Kidney glomerular epithelial cell (primary cell): ENCODE results near the gene COMMD10.

Experiments
- DNase-seq: peaks from one replicate; lab custom pipeline; 2025; lab: John Stamatoyannopoulos, UW

COMMD10 gene

DNA sequence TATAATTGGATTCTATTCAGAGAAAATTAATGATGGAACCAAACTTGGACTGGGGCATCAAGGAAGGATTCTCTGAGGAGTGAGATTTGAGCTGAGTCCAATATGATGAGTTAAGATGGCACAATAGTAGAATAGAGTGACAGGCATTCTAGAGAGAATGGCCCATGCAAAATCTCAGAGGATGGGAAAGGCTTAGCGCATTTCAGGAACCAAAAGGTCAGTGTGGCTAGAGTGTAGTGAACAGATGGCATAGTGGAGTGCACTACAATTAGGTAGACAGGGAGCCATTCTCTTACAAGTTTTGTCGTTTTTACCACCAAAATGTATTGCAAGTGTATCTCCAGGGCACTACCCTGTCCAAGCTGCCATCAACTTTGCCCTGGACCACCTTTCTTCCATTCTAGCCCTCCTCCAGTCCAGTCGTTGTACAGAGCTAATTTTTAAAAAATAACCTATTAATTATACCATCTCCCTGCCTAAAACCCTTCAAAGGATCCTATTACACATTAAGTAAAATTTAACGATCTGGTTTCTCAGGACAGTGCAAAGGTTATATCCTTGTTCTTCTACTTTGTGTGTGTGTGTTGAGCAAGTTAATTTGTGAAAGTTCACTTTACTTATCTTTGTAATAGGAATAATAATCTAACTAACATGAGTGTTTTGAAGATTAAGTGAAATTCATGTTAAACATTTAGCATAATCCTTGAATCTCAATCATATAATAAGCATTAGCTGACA is 211.7 kb downstream of the COMMD10 start:
- no peak for DNase-seq

DNA sequence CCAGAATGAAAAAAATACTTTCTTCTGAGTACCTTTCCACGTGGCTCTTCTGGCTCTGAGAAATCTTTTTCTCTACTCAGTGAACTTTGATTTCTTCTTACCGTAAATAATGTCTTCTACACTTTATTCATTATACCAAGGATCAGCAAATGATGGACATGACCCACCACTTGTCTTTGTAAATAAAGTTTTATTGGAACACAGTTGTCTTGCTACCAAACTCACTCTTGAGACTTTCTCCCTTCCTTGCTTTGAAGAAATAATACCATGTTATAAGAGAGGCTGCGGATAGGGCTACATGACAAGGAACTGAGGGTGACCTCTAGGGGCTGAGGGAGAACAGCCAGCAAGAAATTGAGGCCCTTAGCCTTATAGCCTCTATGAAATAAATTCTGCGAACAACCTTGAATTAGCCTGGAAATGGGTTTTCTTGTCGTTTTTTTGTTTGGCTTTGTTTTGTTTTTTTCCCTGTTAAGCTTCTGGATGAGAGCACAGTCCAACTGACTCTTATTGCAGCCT is 212.5 kb downstream of the COMMD10 start:
- DNase-seq = no peak

DNA sequence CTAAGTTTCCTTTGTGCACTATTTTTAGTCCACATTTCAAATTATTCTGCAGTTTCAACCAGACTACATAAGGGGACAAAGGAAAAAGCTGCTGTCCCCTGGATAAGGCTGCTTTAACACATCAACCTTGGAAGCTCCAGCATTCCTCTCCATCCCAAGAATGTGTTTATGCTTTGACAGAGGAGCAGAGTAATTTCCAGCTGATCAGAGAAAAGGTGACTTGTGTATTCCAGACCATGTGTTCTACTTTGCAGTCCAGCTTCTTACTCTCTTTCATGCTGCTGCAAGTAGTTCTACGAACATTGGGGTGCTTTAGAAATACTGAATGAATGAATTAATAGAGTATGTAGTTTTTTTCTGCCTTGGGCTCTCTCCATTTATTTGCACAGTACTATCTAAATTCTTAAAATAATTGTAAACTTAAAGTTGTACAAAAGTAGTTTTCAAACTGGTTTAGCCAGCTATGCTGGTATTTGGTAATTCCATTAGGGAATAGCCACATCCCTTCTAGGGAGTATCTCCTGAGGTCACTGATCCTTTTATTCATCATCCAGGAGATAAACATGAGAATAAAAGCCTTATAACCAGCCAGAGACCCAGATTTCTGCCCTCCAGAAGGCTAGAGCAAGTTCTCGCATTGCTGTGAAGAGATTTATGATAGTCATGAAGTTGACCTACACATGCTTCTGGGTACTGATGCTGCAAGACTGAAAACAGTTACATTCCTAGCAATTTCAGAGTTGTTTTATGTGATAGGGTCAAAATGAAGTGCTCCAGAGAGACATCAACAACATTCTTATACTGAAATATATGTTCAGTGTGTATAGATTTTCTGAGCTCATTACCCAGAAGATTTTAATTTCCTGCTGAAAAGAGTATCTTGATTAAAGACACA is 215.2 kb downstream of the COMMD10 start:
- DNase-seq = no peak

DNA sequence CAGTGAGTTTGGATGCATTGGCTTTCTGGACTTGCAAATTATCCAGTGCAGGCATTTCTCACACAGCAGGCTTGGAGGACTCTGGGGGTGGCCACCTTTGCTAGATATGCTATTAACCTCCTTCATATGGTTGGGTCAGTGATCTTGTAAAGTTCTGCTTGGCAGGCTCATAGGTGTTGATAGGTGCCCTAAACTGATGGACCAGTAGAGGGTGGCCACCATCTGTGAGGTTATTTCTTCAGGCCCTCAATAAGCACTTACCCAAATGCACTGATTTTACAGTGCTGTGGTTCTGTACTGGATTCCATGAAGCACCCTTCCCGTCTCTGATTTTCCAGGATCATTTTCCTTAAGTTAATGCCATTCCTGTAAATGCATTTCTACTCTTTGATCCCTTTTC is 216.3 kb downstream of the COMMD10 start:
- no peak for DNase-seq

DNA sequence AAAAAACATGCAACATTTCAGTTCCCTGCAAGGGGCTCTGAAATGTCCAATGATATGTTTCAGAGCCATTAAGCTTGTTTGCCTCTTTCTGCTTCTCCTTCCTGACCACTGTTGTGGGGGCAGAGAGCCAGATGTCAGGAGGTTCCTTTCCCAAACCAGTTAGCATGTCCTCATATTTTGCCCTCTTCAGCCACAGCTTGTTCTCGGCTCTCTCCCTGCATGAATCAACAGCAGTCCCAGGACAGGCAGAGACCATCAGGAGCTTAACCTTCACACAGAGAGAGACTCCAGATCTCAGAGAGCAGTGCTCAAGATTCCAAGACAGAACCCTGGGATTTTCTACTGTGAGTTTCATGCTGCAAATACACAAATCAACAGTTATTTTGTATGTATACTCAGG is 218.5 kb downstream of the COMMD10 start:
- no peak for DNase-seq

DNA sequence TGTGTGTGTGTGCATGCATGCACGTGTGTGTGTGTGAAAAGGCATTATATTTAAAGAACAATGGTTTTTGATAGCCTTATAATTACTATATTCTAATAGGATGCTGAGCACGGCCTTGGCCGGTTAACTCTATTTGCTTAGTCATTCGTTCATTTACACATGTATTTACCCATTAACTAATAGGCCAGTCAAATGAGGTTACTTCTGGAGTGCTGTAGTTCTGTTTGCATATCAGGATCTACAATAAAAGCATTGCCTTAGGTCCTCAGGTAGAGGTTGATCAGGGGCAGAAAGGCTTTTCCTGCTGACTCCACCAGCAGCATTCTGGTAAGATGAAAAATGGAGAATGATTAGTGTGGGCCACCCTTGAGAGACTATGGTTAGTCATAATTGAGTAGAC is 219.0 kb downstream of the COMMD10 start:
- DNase-seq = no peak

DNA sequence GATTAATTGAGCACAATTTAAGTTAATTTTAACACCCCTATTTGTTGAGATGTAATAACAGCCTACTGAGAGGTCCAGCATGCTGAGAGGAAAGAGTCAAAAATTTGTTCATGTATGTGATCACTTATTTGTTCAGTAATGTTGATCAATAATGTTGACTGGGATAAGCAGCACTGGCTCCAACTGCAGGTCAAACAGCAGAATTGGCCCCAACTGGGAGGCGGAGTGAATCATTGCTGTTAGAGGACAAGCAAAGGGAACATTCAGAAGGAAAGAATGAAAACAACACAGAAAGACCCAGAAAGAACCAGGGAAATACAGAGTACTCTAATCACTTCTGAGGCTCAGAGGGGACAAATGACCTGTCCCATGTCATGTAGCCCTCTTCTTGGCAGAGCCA is 221.1 kb downstream of the COMMD10 start:
- no peak for DNase-seq

DNA sequence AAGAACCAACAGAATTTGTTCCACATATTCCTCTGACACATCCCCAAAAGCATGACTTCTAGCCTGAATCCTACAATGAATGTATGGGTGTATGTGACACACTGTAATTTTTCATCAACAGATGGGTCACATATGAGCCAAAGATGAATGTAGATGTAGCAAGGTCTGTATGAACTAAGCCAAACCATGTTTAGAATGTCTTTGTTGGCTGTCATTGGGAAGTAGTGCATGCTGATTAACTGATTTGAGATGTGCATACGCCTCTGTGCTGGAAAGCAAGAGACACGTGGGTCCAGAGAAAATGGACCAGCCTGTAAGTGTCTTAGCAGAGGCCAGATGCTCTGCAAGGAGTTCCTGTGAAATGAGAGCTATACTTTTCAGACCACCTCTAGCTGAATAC is 222.0 kb downstream of the COMMD10 start:
- no peak for DNase-seq

DNA sequence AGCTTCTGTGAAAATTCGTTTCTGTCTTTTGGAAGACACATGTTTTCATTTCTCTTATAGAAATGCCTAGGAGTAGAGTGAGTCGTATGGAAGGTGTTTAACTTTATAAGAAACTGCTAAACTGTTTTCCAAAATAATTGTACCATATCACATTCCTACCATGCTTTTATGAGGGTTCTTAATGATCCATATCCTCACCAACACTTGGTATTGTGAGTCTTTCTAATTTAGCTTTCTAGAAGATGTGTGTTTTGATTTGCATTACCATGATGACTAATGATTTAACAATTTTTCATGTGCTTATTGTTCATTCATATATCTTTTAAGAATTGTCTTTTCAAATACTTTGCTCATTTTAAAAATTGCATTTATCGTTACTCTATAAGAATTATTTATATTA is 223.6 kb downstream of the COMMD10 start:
- DNase-seq = no peak

DNA sequence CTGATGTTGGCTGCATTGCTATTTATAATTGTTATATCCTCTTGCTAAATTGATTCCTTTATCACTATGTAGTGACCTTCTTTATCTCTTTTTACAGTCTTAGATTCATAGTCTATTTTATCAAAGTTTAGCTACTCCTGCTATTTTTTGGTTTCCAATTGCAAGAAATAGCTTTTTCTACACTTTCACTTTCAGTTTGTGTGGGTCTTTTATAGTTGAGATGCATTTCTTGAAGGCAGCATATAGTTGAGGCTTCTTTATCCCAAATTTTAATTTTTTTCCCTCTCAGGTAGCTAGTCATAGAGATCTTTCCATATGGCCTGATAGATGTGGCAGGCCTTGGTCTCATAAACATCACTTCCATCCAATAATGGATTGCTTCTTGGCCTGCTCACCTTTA is 228.5 kb downstream of the COMMD10 start:
- DNase-seq = no peak

DNA sequence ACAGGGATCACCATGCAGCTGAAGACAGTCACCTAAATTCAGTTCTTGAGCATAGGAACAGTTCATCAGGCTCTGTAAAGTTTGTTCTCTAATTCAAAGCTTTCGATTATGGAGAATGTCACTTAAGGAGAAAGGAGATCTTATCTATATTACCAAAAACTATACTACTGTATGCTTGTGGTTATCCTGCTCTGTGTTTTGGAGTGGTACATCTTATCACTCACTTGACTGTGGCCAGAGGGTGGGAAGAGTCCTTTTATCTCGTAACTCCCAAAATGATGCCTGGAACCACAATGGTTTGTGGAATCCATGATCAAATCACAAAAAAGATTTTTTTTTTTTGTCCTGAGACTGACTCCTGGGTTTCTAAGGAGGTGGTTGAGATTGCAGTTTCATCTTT is 230.7 kb downstream of the COMMD10 start:
- no peak for DNase-seq

DNA sequence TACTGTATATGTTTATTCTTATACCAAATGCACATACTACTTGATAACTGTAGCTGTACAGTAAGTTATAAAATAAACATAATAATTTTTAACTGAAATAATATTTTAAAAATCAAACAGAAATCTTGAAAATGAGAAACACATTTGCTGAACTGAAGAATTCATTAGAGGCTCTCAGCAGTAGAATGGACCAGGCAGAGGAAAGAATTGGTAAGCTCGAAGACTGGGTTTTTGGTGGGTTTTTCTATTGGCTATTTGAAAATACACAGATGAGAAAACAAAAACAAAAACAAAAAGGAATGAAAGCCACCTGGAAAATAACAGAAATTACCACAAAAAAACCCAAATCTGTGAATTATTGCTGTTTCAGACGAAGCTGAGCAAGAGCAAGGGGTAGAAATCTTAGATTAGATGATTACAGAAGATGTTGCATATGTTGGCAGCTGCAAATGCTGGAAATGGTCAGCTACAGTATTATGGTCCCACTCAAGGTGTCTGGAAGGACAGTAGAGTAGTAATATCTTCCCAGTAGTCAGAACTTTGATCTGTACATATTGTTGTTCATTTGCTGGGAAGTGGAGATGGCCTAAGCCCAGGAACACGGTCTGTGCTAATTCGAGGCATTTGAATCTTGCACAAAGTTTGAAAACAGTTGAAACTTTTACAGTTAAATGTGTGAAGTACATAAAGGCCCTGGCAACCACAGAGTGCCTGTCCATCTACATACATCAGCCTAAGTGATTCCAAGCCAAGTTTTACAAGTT is 233.4 kb downstream of the COMMD10 start:
- no peak for DNase-seq

DNA sequence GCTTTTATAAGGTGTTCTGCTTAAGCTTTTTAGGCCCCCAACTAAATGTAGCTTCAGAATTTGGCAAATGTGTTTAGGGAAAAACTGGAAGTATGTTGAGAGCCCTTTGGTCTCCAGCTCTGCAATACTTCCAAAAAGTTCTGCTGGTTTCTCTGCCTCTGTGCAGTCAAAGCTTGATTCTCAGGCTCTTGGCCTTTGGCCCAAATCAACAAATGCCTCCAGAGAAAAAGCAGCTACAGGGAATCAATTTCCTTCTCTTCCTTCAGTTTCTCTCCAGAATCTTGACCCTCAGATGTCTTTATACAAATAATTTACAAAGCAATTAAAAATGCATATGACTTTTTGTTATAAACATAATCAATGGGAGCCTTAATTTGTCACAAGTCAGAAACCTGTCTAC is 235.7 kb downstream of the COMMD10 start:
- DNase-seq = no peak

DNA sequence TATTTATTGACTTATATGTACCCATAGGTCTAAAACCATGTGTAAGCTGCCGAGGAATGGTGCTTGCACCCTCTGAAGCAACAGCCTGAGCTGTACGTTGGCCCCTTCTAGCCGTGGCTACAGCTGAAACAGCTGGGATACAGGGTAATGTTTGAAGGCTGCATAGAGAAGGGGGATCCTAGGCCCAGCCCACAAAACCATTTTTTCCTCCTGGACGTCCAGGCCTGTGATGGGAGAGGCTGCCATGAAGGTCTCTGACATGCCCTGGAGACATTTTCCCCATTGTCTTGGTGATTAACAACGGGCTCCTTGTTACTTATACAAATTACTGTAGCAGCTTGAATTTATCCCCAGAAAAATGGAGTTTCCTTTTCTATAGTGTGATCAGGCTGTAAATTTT is 244.7 kb downstream of the COMMD10 start:
- no peak for DNase-seq

DNA sequence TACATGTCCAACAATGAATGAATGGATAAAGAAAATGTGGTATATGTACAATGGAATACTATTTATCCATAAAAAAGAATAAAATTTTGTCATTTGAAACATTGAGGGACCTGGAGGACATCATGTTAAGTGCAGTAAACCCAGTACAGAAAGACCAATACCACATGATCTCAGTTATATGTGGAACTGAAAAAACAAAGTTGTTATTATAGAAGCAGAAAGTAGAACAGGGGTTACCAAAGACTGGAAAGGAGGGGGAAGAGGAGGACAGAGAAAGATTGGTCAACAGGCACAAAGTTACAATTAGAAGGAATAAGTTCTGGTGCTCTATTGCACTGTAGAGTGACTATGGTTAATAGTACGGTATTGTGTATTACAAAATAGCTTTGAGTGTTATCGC is 256.0 kb downstream of the COMMD10 start:
- DNase-seq = no peak
